Right lobe of liver (tissue), 4 donors: ENCODE data around the gene PDE6A.

Experiments
- POLR2A ChIP-seq: fragments of 450-650 bp; IDR thresholded peaks from one replicate; pipeline ENCODE4 v1.6.1; 2017; ENCODE audit warnings: antibody characterized with exemption, mild to moderate bottlenecking
- TF ChIP-seq, protein P1 (sequence below), 4 donors: fragments of 200-600 bp in 3 of 4; fragments of 450-650 bp in 1 of 4; IDR thresholded peaks; one replicate each; pipeline versions ENCODE4 v1.5.1 to v1.8.0; 2016 to 2022; ENCODE audit warnings: antibody characterized with exemption in 4 of 4, mild to moderate bottlenecking in 2 of 4
- donor health status: DM: no; HTN: no; CAD: no.
- donor health status: DM: no; HTN: no; CAD: no.
- donor health status: DM: no; HTN: yes; CAD: no.

DNA sequence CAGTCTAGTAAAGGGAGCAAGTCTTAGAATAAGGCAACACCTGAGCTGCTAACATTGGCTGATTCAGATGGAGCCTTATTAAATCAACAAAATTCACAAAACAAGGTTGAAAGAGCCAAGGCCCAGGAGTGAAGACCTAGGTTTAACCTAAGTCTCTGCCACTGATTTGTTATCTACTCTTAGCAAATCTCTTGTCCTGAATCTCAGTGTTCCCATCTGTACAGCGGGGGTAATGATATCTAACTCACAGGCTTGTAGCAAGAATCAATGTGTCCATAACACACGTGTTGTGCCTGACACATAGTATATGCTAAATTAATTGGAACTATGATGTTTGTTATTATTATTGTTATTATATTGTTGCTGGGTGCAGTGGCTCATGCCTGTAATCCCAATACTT is 61.0 kb downstream of the PDE6A start:
- TF ChIP-seq, protein P1, sequence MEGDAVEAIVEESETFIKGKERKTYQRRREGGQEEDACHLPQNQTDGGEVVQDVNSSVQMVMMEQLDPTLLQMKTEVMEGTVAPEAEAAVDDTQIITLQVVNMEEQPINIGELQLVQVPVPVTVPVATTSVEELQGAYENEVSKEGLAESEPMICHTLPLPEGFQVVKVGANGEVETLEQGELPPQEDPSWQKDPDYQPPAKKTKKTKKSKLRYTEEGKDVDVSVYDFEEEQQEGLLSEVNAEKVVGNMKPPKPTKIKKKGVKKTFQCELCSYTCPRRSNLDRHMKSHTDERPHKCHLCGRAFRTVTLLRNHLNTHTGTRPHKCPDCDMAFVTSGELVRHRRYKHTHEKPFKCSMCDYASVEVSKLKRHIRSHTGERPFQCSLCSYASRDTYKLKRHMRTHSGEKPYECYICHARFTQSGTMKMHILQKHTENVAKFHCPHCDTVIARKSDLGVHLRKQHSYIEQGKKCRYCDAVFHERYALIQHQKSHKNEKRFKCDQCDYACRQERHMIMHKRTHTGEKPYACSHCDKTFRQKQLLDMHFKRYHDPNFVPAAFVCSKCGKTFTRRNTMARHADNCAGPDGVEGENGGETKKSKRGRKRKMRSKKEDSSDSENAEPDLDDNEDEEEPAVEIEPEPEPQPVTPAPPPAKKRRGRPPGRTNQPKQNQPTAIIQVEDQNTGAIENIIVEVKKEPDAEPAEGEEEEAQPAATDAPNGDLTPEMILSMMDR (IDR thresholded peaks at IDR 0.05), result no peak
- TF ChIP-seq POLR2A, result no peak
